ENCODE data around the gene SPRR2F. TPM values are rescaled to one million over a fixed set of nuclear protein-coding genes. Genes with fewer than 3 reads are reported as not detected.

The SPRR2F gene
- total and polyA plus RNA-seq, 2 experiments from 2014 or later = 2.9 to 25.7 TPM

DNA sequence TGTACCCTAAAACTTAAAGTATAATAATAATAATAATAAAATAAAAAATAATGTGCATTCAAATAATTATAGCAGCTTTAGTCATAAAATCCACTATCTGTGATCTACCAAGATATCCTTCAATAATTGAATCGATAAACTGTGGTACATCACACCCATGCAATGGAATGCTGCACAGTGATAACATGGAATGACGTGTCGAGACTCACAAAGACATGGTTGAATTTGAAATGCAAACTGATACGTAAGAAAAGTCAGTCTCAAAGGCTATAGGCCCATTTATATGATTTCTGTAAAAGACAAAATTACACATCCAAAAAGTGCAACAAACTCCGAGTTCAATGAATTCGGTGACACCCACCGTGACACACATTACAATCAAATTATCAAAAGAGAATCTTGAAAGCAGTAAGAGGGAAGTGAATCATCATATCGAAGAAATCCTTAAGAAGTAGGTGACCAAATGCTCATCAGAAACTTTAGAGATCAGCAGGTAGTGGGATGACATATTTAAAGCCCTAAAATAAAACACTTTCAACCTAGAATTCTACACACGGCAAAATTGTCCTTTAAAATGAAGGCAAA is 13.8 kb downstream of the SPRR2F start:
- TF ChIP-seq, protein P1, sequence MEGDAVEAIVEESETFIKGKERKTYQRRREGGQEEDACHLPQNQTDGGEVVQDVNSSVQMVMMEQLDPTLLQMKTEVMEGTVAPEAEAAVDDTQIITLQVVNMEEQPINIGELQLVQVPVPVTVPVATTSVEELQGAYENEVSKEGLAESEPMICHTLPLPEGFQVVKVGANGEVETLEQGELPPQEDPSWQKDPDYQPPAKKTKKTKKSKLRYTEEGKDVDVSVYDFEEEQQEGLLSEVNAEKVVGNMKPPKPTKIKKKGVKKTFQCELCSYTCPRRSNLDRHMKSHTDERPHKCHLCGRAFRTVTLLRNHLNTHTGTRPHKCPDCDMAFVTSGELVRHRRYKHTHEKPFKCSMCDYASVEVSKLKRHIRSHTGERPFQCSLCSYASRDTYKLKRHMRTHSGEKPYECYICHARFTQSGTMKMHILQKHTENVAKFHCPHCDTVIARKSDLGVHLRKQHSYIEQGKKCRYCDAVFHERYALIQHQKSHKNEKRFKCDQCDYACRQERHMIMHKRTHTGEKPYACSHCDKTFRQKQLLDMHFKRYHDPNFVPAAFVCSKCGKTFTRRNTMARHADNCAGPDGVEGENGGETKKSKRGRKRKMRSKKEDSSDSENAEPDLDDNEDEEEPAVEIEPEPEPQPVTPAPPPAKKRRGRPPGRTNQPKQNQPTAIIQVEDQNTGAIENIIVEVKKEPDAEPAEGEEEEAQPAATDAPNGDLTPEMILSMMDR (IDR thresholded peaks at IDR 0.05; ENCODE audit: low read depth, low read length) = no peak
- no peaks in the 10 kb centered on the region for H3K4me1 ChIP-seq (ENCODE audit: low read depth)
- H3K4me3 ChIP-seq = no peak overlapping the region
- H3K27me3 ChIP-seq = no peaks in the 10 kb centered on the region
- no peaks in the 10 kb centered on the region for H3K9me3 ChIP-seq (ENCODE audit: low read depth)
- DNase-seq (ENCODE audit: low read depth in 1 of 2, low spot score in 1 of 2) = no peak
- H3K36me3 ChIP-seq = no peaks in the 10 kb centered on the region
- H3K27ac ChIP-seq = no peak overlapping the region

DNA sequence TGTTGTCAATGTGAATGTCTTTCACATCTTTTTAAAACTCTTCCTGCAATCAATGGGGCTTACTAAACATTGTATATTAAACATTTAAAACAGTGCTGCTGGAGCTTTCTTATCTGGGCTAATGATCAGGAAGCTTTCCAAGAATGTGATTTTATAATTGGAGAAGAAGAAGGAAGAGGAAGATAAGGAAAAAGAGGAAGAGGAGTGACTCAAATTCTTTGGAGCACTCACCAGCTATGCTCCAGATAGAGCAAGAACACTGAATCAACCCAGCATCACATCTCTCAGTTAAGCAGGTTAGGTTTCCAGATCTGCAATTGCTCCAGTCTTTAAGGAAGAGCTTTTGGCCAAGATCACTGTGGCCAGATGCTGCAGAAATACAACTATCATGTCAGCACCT is 17.6 kb downstream of the SPRR2F start:
- no peak overlapping the region for H3K4me3 ChIP-seq
- no peaks in the 10 kb centered on the region for H3K36me3 ChIP-seq
- H3K9me3 ChIP-seq (ENCODE audit: low read depth) = no peaks in the 10 kb centered on the region
- no peaks in the 10 kb centered on the region for H3K27me3 ChIP-seq
- DNase-seq (ENCODE audit: low read depth in 1 of 2, low spot score in 1 of 2) = no peak
- TF ChIP-seq, protein P1 (IDR thresholded peaks at IDR 0.05; ENCODE audit: low read depth, low read length) = no peak
- H3K4me1 ChIP-seq (ENCODE audit: low read depth) = no peaks in the 10 kb centered on the region
- no peak overlapping the region for H3K27ac ChIP-seq

DNA sequence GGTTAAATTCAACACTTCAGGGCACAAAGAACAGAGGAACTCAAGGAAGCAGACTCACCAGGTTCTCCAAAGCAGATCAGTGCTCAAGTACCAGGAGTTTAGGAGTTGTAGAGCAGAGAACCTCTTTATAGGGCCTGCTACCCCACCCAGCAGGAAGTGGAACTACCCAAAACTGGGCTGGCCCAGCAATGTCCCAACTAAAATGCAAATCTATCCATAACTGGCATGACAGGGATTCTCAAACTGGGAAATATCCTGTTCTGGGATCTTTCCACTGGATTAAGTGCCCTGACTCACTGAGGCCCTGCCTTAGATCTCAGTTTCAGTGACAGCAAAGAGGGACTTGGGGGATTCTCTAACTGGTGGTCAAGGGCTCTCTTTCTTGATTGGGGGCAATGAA is 18.9 kb downstream of the SPRR2F start, which contains the start of gene SPRR2E:
SPRR2E (minus strand) TSS at position 101 of the 400 bp plus-strand sequence. CDS start 775 bp downstream, outside the sequence.
- no peak within 1 kb of the TSS for H3K27ac ChIP-seq
- no peaks in the 10 kb centered on the region for H3K4me1 ChIP-seq (ENCODE audit: low read depth)
- H3K27me3 ChIP-seq = no peaks in the 10 kb centered on the region
- TF ChIP-seq, protein P1 (IDR thresholded peaks at IDR 0.05; ENCODE audit: low read depth, low read length) = no peak
- no peak for DNase-seq (ENCODE audit: low read depth in 1 of 2, low spot score in 1 of 2)
- no peaks in the 10 kb centered on the region for H3K9me3 ChIP-seq (ENCODE audit: low read depth)
- no peaks in the 10 kb centered on the region for H3K36me3 ChIP-seq
- no peak within 1 kb of the TSS for H3K4me3 ChIP-seq

DNA sequence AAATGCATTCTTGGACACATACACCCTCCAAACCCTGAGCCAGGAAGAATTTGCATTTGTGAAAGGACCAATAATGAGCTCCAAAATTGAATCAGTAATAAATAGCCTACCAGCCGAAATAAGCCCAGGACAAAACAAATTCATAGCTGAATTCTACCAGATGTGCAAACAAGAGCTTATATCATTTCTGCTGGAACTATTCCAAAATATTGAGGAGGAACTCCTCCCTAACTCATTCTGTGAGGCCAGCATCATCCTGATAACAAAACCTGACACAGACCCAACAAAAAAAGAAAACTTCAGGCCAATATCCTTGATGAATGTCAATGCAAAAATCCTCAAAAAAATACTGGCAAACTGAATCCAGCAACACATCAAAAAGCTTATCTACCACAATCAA is 25.7 kb downstream of the SPRR2F start:
- Histone ChIP-seq H3K4me1 (ENCODE audit: low read depth) (no peaks in the 10 kb centered on the region), H3K36me3 (no peaks in the 10 kb centered on the region), H3K9me3 (ENCODE audit: low read depth) (no peaks in the 10 kb centered on the region), H3K4me3 (no peak overlapping the region), H3K27ac (no peak overlapping the region), H3K27me3 (no peaks in the 10 kb centered on the region)
- TF ChIP-seq, protein P1 (IDR thresholded peaks at IDR 0.05; ENCODE audit: low read depth, low read length) = no peak
- DNase-seq (ENCODE audit: low read depth in 1 of 2, low spot score in 1 of 2) = no peak

DNA sequence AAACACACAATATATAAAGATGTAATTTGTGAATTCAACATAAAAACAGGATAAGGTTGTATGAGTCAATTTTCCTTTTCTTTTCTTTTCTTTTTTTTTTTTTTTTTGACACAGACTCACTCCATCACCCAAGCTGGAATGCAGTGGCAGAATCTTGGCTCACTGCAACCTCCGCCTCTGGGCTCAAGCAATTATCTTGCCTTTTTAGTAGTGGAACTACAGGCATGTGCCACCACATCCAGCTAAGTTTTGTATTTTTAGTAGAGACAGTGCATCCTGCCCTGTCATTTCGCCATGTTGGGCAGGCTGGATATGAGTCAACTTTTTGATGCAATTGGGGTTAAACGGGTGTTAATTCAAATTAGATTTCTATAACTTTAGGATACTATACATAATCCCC is 31.6 kb downstream of the SPRR2F start:
- H3K27me3 ChIP-seq = no peaks in the 10 kb centered on the region
- H3K9me3 ChIP-seq (ENCODE audit: low read depth) = no peaks in the 10 kb centered on the region
- H3K27ac ChIP-seq = no peak overlapping the region
- DNase-seq (ENCODE audit: low read depth in 1 of 2, low spot score in 1 of 2) = no peak
- no peaks in the 10 kb centered on the region for H3K4me1 ChIP-seq (ENCODE audit: low read depth)
- TF ChIP-seq, protein P1 (IDR thresholded peaks at IDR 0.05; ENCODE audit: low read depth, low read length) = no peak
- H3K36me3 ChIP-seq = no peaks in the 10 kb centered on the region
- H3K4me3 ChIP-seq = no peak overlapping the region

Data from cardiac muscle cell (in vitro differentiated cells and primary cell).